Muscle layer of colon (tissue), 2 donors: Measurements from ENCODE around the gene MXRA7.

Experiments used
- H3K27ac ChIP-seq: one replicate; pipeline ENCODE4 v1.7.0; 2013; ENCODE audit warnings: low read depth, mild to moderate bottlenecking, low read length, moderate library complexity
- H3K27me3 ChIP-seq, 2 donors: one replicate each; pipeline ENCODE4 v1.7.0; 2013; ENCODE audit warnings: low read length in 2 of 2, mild to moderate bottlenecking in 2 of 2; ENCODE audit not compliant: insufficient read depth in 2 of 2, control insufficient read depth in 1 of 2
- H3K36me3 ChIP-seq: one replicate; pipeline ENCODE4 v1.7.0; 2013; ENCODE audit warnings: mild to moderate bottlenecking, low read length; ENCODE audit not compliant: insufficient read depth
- H3K4me1 ChIP-seq: one replicate; pipeline ENCODE4 v1.7.0; 2013; ENCODE audit warnings: mild to moderate bottlenecking, low read length; ENCODE audit not compliant: insufficient read depth
- H3K4me3 ChIP-seq, 2 donors: one replicate each; pipeline ENCODE4 v1.7.0; 2013; ENCODE audit warnings: low read length in 2 of 2, low read depth in 1 of 2, mild to moderate bottlenecking in 1 of 2, moderate library complexity in 1 of 2
- H3K9ac ChIP-seq: one replicate; pipeline ENCODE4 v1.7.0; 2013; ENCODE audit warnings: low read length
- H3K9me3 ChIP-seq: one replicate; pipeline ENCODE4 v1.7.0; 2013; ENCODE audit warnings: mild to moderate bottlenecking, low read length
- donor health status: abdominal sarcoma.
- donor health status: Adenocarcinoma of cecum.

Gene MXRA7

GRCh38 chr17:76670020-76670717 lies 40.6 kb downstream of the MXRA7 start:
- Histone ChIP-seq H3K4me1 (peaks cover 14% of the 10 kb centered on the region), H3K27ac (no peak overlapping the region), H3K27me3 (no peaks in the 10 kb centered on the region), H3K36me3 (no peaks in the 10 kb centered on the region), H3K9ac (no peak overlapping the region), H3K9me3 (no peaks in the 10 kb centered on the region), H3K4me3 (no peak overlapping the region)

- H3K4me1 ChIP-seq, result peaks cover 14% of the 10 kb centered on the region
- no peaks in the 10 kb centered on the region for H3K36me3 ChIP-seq
- no peak overlapping the region for H3K27ac ChIP-seq
- H3K9me3 ChIP-seq, result no peaks in the 10 kb centered on the region
- no peak overlapping the region for H3K4me3 ChIP-seq
- H3K9ac ChIP-seq, result no peak overlapping the region
- no peaks in the 10 kb centered on the region for H3K27me3 ChIP-seq
Observed at GRCh38 chr17:76667786-76668453, 42.8 kb downstream of the MXRA7 start.

DNA sequence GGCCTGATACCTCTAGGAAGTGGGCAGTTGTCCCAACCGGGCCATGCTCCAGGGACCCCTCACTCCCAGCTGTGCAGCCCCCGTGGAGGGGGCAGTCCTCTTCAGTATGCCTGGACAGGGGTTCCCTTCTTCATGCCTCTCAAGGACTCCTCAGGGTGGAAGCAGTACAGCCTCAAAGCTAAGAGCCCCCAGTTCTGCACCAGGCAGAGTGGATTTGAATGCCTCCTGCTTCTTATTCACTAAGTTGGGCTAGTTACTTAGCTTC lies 43.3 kb downstream of the MXRA7 start:
- Histone ChIP-seq H3K27me3 (no peaks in the 10 kb centered on the region), H3K36me3 (no peaks in the 10 kb centered on the region), H3K9me3 (no peaks in the 10 kb centered on the region), H3K4me3 (no peak overlapping the region), H3K9ac (no peak overlapping the region), H3K4me1 (peaks cover 11% of the 10 kb centered on the region), H3K27ac (no peak overlapping the region)

- Histone ChIP-seq H3K9me3 (no peaks in the 10 kb centered on the region), H3K27ac (no peak overlapping the region), H3K4me1 (peaks cover 3% of the 10 kb centered on the region), H3K36me3 (no peaks in the 10 kb centered on the region), H3K4me3 (no peak overlapping the region), H3K9ac (no peak overlapping the region), H3K27me3 (no peaks in the 10 kb centered on the region)
Observed at GRCh38 chr17:76660656-76661042, 50.1 kb downstream of the MXRA7 start.

- Histone ChIP-seq H3K27me3 (no peaks in the 10 kb centered on the region), H3K27ac (no peak overlapping the region), H3K9ac (no peak overlapping the region), H3K9me3 (no peaks in the 10 kb centered on the region), H3K4me1 (peaks cover 3% of the 10 kb centered on the region), H3K36me3 (no peaks in the 10 kb centered on the region), H3K4me3 (no peak overlapping the region)
Observed at GRCh38 chr17:76659928-76660655, 50.7 kb downstream of the MXRA7 start.

- Histone ChIP-seq H3K27me3 (no peaks in the 10 kb centered on the region), H3K9ac (no peak overlapping the region), H3K27ac (no peak overlapping the region), H3K4me1 (peaks cover 3% of the 10 kb centered on the region), H3K9me3 (no peaks in the 10 kb centered on the region), H3K36me3 (no peaks in the 10 kb centered on the region), H3K4me3 (no peak overlapping the region)
Observed at GRCh38 chr17:76658242-76658662, 52.5 kb downstream of the MXRA7 start.

DNA sequence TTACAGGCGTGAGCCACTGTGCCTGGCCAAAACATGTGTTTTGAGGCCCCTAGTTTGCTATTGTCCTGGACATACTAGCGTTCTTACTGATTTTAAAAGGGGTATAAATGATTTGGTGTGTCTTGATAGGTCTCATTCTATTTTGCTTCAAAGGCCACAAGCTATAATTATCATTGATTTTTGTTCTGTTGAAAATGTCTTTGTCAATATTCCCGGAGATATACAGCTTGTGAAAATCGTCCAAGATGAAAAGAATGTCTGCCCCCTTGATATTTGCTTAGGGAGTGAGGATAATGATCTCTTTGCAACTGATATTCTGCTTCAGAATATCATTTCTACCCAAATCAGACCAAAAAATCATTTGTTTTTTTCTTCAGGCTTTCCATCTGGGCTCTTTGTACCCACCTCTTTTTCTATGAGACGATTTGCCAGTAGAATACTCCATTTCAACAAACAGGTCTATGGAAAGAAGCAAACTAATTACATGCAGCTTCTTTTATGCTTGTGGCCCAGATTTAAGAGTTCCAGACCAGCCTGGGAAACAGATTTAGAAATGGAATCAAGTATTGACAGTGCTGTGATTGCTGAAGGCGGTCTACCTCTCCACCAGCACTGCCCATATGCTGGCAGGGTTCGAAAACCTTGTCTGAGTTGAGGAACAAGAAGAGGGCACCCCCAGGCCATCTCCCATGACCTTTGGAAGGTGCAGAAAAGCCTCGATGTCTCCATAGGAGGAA lies 53.1 kb downstream of the MXRA7 start:
- H3K4me3 ChIP-seq, result no peak overlapping the region
- H3K9ac ChIP-seq, result no peak overlapping the region
- H3K27me3 ChIP-seq, result no peaks in the 10 kb centered on the region
- peaks cover 3% of the 10 kb centered on the region for H3K4me1 ChIP-seq
- no peaks in the 10 kb centered on the region for H3K9me3 ChIP-seq
- H3K27ac ChIP-seq, result no peak overlapping the region
- no peaks in the 10 kb centered on the region for H3K36me3 ChIP-seq

DNA sequence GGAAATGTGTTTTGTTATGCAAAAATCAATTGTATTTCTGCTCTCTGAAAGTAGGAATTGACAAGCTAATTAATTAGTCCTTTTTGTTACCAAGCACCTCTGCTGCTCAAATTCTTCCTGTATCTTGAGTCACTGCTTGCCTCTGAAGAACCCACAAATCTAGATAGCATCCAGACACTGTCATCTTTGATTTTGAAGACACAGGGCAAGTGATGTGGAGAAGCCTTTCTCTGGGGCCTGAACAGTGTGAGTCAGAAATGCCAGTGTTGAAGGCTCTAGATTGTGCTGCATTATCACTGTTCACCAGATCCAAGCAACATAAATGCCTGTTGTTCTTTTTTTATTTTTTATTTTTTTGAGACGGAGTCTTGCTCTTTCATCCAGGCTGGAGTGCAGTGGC lies 56.4 kb downstream of the MXRA7 start:
- Histone ChIP-seq H3K4me3 (no peak overlapping the region), H3K36me3 (no peaks in the 10 kb centered on the region), H3K27ac (no peak overlapping the region), H3K4me1 (no peaks in the 10 kb centered on the region), H3K27me3 (no peaks in the 10 kb centered on the region), H3K9ac (no peak overlapping the region), H3K9me3 (no peaks in the 10 kb centered on the region)

DNA sequence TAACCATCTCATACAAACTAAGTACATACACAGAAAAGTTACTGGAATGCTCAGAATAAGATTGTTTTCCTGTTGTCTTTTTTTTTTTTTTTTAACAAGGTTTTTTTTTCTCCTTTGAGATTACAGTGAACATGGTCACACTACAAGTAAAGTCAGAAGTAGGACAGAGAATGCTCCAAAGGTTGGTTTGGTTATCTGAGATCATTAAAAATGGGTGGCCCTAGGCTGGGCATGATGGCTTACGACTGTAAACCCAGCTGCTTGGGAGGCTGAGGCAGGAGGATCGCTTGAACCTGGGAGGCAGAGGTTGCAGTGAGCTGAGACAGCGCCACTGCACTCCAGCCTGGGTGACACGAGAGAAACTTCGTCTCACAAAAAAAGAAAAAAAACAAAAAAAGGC lies 60.3 kb downstream of the MXRA7 start:
- H3K27me3 ChIP-seq, result no peaks in the 10 kb centered on the region
- H3K36me3 ChIP-seq, result no peaks in the 10 kb centered on the region
- no peak overlapping the region for H3K4me3 ChIP-seq
- H3K4me1 ChIP-seq, result no peaks in the 10 kb centered on the region
- H3K9me3 ChIP-seq, result no peaks in the 10 kb centered on the region
- no peak overlapping the region for H3K9ac ChIP-seq
- H3K27ac ChIP-seq, result no peak overlapping the region

GRCh38 chr17:76646712-76647111 lies 64.1 kb downstream of the MXRA7 start:
- no peak overlapping the region for H3K9ac ChIP-seq
- H3K9me3 ChIP-seq, result no peaks in the 10 kb centered on the region
- no peak overlapping the region for H3K4me3 ChIP-seq
- H3K4me1 ChIP-seq, result no peaks in the 10 kb centered on the region
- no peak overlapping the region for H3K27ac ChIP-seq
- H3K36me3 ChIP-seq, result no peaks in the 10 kb centered on the region
- H3K27me3 ChIP-seq, result no peaks in the 10 kb centered on the region

DNA sequence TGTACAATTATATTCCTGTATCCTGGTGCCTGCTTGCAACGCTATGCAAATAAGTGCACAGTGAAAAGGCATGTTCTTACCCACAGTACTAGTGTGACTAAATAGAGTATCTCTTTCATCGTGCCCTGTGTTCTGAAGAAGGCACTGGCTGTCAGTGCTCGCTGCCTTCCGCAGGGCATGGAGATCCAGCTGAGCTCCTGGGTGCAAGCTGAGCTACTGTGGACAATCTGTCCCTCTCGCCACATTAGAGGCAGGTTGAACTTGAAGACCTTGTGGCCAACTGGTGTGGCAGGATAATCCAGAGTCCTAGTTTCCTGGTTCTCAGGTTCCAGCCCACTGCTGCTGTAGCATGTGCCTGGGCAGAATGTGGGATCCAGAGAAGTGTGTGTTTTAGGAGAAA lies 65.3 kb downstream of the MXRA7 start:
- H3K4me1 ChIP-seq, result no peaks in the 10 kb centered on the region
- H3K9me3 ChIP-seq, result no peaks in the 10 kb centered on the region
- H3K36me3 ChIP-seq, result no peaks in the 10 kb centered on the region
- no peak overlapping the region for H3K9ac ChIP-seq
- H3K27ac ChIP-seq, result no peak overlapping the region
- H3K4me3 ChIP-seq, result no peak overlapping the region
- no peaks in the 10 kb centered on the region for H3K27me3 ChIP-seq
